EH (cell line): ENCODE measurements around the gene SAT2.

ENCODE experiments used
- DNase-seq: peaks from one replicate; pipeline ENCODE4 v3.0.0-alpha.2; 2015; ENCODE audit warnings: low read depth

Gene SAT2

DNA sequence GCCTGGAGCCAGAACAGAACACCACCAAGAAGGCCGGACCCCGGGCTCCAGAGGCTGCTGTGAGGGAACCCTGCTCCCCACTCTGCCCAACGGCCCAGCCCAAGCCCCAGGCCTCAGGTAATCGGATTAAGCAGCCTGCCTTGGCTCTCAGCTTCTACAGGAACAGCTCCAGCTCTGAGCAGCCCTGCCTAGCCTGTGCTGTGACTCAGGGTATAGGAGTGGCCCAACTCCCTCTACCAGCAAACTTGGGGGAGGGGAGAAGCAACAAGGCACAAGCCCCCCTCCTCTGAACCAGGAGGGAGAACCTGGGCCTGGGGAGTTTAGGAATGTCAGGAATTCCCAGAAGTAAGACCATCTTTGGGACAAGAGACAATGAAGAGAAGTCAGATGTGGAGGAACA lies 36.9 kb downstream of the SAT2 start:
- DNase-seq = peak; percentile 70

DNA sequence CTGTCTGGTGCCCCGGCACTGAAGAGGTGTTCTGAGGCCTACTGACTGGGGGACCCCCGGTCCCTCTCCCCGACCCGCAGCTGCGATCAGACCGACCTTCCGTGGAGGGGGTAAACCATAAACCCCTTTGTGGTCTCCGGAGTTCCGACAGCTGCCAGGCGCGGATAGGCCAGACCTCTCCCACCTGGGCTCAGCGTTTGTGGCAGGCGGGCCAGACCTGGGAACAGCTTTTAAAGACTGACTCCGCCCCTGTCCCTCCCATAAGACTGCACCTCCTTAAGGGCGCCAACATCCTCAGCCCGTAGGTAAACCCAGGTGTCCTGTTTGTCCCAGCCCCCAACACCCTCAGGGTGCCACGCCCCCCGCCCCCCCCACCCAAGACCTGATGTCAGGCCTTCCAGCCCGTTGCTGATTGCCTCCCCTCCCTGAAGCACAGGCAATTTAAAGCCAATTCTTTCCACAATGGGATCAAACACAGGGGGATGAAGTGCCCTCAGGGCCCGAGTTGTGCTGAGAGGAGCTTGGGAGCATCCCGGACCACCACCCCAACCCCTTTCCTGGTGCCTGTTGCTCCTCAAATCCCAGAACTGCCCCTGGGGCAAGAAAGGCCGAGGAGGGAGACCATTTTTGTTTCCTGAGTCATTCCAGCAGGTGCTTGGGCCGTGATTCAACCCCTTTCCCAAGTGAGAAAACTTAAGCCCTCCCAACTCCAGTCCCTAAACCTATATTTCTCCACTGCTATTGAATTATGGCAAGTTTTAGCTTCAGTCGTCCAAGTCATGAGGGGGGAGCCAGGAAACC lies 37.5 kb downstream of the SAT2 start, which contains the start of gene SOX15:
TSS of gene SOX15 (minus strand) at position 204 of the 801 bp plus-strand sequence. CDS start 418 bp downstream, outside the sequence.
- DNase-seq = peak; percentile 65

DNA sequence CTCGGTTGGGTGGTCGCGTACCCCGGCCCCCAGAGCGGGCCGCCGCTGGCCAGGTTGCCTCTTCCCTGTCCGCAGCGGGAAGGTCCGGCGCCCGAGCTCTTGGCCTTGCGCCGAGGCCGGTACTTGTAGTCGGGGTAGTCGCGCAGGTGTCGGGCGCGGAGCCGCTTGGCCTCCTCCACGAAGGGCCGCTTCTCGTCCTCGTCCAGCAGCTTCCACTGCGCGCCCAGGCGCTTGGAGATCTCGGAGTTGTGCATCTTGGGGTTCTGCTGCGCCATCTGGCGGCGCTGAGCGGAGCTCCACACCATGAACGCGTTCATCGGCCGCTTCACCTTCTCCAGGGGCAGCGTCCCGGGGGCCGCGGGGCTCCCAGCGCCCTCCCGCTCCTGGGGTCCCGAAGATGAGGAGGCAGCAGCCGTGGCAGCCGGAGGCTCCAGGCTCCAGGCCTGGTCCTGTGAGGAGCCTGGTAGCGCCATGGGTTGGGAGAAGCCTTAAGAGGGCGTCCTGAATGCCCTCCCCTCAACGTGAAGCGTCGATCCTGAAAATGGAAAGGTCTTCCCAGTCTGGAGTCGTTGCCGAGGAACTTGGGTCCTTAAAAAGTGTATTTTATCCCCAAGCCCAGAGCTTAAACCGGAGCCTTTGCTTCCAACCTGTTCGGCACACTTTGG lies 38.3 kb downstream of the SAT2 start:
- peak; percentile 86 for DNase-seq

DNA sequence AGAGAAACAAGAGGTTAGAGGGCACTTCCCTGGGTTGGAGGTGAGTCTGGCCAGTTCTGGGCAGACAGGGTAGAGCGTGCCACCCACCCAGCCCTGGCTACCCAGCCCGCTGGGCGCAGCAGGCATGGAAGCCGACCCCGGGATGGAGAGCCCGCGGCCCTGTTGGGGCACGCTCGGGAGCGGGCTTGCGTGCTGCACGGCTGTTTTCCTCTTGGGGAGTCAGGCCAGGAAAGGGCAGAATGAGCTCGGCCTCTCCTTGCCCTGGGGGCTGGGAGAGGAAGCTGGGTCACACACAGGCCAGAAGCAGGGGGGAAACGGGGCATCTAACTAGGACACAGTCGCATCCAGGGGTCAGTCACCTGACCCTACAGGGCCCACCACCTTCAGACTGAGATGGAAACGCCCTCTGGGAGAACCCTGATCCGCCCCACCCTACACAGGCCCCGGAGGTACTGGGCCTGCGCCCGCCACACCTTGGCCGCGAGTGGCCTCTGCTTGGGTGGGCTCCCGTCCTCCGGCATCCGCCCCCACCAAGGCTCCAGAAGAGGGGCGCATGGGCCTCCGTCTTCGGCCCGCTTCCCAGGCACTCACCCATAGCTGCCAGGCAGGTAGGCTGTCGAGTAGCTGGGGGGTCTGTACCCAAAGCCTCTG lies 38.9 kb downstream of the SAT2 start:
- no peak for DNase-seq

DNA sequence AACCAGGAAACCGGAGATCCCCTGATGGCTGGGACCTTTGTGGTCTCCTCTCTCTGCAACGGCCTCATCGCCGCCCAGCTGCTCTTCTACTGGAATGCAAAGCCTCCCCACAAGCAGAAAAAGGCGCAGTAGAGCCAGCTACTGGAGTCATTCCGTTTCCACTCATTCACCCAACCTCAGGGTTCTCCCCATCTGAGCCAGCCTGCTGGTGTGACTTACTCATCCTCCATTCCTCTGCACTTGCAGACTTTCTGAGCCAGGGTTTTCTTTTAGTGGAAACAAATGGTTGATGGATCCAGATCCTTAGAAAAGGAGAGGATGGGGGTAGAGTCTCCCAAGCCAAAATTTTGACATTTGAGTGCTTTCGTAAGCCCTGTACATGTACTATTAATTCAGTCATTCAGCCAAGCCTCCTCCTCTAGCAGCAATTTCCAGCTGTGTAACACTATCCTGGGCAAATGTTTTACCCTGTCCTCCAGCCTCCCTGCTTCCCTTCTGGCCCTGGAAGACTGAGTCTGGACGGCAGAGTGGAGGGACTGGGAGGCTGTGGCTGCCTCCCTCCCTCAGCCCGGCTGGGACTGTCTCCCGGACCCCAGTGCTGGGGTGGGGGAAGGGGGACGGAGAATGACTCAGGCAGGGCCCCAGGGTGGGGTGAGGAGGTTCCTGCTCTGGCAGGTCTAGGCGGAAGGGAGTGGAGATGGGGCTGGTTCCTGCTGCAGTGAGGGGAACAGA lies 40.0 kb downstream of the SAT2 start:
- DNase-seq = peak; percentile 98

DNA sequence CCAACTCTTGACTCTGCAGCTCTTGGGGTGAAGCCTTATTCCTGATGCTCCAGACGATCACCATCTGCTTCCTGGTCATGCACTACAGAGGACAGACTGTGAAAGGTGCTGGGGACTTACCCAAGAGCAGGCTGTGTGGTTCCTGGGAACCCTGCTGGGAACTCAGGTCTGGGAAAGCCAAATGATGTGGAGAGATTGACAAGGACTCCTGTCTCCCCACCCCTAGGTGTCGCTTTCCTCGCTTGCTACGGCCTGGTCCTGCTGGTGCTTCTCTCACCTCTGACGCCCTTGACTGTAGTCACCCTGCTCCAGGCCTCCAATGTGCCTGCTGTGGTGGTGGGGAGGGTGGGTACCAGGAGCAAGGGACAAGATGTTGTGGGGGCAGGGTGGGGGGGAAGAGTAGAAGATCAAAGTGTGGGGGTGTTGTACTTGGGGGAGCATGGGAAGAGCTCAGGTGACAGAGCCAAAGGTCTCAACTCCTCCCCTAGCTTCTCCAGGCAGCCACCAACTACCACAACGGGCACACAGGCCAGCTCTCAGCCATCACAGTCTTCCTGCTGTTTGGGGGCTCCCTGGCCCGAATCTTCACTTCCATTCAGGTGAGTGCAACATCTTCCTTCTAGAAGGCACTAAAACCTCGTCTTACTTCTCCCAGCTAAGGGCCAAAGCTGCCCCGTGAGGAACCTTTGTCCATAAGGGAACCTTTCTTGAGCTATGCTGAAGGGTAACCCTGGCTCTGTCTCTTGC lies 40.8 kb downstream of the SAT2 start:
- DNase-seq = no peak

DNA sequence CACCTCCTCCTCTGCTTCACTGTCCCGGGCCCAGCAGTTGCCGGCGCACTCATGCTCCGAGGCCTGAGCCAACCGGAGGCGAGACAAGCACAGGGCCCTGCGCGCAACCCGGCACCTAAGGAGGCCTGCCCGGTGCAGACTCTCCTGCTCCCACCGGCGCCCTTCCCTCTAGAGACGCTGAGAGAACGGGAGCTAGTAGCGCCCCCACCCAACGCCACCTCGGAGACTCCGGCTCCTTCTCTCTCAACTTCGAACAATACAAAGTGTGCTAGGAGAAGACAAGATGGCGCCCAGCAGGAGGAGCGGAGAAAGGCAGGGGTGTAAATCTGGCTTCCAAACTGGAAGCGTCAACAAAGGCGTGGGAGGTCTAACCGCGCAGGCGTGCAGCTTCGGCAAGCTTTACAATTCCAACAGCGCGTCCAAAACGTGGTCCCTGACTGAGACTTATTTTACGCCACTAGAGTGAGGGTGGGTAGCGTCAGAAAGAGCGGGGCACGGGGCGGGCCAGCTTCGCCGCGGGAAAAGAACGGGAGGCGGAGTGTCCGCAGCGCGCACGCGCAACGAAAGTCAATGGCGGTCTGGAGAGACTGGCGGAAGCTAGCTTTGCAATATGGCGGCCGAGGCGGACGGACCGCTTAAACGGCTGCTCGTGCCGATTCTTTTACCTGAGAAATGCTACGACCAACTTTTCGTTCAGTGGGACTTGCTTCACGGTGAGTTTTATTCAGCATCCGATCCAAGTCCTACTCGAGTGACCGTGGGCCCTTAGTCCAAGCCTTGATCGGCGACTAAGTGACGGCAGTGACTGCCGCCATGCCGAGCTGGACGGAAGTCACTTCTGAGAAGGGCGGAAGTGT lies 44.1 kb downstream of the SAT2 start, which contains the start of gene MPDU1:
TSS of gene MPDU1 (plus strand) at position 600 of the 857 bp plus-strand sequence. CDS start at position 611, 11 bp downstream.
- DNase-seq = peak; percentile 97

DNA sequence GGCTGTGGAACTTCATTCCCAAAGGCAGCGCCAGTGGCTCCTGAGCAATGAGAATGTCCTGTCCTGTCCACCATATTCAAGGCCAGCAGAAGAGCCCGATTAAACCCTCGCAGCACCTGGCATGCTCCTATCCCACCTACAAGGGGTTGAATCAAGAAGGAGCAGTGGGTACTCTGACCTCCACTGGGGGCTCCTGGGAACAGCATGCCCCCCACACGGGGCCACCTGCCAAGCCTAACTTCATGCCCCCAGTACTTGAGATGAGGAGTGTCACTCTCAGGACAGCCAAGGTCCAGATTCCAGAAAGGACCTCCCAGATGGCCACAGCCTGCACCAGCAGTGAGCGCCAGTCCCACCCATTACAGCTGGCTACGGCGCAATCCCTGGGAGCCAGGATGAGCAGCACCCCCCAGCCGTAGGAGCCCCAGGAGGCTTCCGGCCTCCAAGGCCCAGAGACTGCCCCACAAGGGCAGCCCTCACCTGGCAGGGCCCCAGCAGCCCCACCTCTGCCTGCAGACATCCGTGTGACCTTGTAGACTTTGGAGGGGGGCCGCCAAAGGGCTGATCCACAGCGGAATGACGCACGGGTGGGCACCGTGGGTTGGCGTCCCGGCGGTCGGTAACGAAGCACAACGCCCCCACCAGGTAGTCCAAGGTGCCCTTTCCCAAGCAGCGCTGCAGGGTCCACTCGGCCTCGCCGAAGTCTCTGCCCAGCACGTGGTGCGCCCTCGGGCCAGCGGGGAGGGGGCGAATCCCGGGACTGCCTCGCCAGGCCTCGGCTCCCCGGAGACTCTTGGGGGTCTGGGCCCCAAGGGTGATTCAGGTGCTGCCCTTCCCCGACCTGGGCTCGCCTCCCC lies 45.0 kb downstream of the SAT2 start:
- no peak for DNase-seq

DNA sequence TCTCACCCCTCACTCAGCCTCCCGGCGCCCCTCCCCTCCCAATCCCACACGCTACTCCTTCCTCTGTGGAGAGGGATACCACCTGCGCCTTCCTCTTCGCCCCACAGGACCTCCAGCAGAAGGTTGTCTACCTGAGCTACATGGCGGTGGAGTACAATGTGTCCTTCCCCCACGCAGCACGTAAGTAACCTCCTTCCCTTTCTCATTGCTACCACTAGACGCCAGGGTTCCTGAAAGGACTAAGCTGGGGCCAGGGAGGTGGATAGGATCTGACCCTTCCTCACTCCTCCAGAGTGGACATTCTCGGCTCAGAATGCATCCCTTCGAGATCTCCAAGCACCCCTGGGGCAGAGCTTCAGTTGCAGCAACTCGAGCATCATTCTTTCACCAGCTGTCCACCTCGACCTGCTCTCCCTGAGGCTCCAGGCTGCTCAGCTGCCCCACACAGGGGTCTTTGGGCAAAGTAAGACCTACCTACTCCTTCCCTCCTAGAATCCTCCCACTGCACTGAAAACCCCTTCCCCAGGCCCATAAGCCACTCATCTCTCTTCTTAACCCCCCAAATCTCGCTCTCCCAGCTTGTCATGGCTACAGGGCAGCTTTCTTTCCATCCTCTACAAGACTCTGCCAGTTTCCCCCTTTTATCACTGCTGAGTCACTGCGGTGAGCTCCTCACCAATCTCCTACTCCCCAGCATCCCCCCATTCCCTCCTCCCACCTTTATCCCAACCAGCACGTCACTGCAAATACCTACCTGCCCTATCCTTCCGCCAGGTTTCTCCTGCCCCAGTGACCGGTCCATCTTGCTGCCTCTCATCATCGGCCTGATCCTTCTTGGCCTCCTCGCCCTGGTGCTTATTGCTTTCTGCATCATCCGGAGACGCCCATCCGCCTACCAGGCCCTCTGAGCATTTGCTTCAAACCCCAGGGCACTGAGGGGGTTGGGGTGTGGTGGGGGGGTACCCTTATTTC lies 46.7 kb downstream of the SAT2 start:
- no peak for DNase-seq

DNA sequence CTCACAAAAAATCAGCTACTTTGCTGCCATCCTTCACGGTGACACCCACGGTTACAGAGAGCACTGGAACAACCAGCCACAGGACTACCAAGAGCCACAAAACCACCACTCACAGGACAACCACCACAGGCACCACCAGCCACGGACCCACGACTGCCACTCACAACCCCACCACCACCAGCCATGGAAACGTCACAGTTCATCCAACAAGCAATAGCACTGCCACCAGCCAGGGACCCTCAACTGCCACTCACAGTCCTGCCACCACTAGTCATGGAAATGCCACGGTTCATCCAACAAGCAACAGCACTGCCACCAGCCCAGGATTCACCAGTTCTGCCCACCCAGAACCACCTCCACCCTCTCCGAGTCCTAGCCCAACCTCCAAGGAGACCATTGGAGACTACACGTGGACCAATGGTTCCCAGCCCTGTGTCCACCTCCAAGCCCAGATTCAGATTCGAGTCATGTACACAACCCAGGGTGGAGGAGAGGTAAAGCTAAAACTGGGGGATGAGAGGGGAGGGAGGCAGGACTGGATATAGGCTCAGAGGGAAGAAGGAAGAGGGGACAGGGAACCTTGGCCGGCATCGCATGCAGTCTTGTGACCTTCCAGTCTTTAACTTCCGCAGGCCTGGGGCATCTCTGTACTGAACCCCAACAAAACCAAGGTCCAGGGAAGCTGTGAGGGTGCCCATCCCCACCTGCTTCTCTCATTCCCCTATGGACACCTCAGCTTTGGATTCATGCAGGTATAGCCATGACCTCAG lies 47.6 kb downstream of the SAT2 start:
- no peak for DNase-seq

DNA sequence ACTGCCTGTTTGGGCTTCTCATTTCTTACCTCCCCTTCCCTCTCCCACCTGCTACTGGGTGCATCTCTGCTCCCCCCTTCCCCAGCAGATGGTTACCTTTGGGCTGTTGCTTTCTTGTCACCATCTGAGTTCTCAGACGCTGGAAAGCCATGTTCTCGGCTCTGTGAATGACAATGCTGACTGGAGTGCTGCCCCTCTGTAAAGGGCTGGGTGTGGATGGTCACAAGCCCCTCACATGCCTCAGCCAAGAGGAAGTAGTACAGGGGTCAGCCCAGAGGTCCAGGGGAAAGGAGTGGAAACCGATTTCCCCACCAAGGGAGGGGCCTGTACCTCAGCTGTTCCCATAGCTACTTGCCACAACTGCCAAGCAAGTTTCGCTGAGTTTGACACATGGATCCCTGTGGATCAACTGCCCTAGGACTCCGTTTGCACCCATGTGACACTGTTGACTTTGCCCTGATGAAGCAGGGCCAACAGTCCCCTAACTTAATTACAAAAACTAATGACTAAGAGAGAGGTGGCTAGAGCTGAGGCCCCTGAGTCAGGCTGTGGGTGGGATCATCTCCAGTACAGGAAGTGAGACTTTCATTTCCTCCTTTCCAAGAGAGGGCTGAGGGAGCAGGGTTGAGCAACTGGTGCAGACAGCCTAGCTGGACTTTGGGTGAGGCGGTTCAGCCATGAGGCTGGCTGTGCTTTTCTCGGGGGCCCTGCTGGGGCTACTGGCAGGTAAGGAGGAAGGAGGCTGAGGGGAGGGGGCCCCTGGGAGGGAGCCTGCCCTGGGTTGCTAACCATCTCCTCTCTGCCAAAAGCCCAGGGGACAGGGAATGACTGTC lies 48.4 kb downstream of the SAT2 start, which contains the start of gene CD68:
TSS of gene CD68 (plus strand) at position 638 of the 833 bp plus-strand sequence. CDS start at position 678, 40 bp downstream.
- peak; percentile 96 for DNase-seq

DNA sequence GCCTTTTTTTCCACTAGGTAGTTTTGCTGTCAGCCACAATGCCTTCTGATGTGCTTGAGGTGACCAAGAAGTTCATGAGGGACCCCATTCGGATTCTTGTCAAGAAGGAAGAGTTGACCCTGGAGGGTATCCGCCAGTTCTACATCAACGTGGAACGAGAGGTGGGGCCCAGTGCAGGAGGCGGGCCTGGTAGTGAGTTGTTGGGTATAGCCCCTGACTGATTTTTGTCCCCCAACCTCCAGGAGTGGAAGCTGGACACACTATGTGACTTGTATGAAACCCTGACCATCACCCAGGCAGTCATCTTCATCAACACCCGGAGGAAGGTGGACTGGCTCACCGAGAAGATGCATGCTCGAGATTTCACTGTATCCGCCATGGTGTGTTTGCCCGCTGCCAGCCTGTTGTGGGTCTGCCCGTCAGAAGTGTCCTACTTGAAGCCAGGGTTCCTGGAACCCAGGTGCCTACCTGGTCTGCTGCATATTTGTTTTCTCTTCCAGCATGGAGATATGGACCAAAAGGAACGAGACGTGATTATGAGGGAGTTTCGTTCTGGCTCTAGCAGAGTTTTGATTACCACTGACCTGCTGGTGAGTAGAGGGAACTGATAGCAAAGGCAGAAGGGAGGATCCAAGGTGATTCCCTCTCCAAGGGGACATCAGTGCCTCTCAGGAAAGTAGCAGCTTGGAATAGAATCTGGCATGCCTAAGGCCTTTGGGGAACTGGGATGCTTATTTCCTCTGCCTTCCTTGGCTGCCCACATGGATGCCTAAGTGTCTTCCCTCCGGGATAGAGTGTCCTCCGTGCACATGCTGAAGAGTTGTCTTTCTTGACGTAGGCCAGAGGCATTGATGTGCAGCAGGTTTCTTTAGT lies 50.1 kb downstream of the SAT2 start:
- no peak for DNase-seq

DNA sequence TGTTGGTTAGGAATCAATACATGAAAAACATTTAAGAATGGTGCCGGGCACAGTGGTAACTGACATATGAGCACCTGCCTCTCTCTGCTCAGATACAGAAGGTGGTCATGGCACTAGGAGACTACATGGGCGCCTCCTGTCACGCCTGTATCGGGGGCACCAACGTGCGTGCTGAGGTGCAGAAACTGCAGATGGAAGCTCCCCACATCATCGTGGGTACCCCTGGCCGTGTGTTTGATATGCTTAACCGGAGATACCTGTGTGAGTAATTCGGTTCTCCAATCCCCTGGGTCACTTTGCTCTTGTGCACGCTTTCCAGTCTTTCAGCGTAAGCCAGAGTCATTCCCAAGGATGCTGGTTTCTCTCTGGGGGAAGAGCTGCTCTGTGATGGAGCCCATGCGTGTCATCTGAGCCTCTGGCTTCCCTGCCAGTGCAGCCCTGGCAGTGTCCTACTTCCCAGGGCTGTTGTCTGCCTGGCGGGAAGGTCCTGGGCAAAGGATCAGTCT lies 51.1 kb downstream of the SAT2 start:
- DNase-seq = no peak
